Measurements from ENCODE around the gene PHACTR4. TPM values are rescaled to one million over a fixed set of nuclear protein-coding genes. Genes with fewer than 3 reads are reported as not detected.

PHACTR4 gene
- total and polyA plus RNA-seq, 10 of the 15 experiments (the other 5 are each of a cell fraction or from before 2014, with no cell fraction given): 8.9 to 34.2 (median 12.5) TPM

DNA sequence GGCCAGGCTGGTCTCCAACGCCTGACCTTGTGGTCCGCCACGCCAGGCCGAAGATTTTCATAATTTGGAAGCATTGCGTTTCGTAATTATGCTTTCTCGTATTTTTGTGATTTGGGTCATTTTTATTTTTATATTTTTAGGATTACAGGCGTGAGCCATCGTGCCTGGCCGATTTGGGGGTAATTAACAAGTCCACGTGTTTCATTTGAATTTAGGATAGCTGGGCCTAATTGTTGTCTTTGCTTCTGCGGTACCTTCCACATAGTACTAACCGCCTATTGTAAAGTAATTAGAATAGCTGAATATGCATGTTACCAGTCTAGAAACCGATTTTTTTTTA lies 137.3 kb downstream of the PHACTR4 start:
- FAIRE-seq (no peak), DNase-seq (ENCODE audit: low read depth, low spot score) (no peak), ATAC-seq (no peak)
- TF ChIP-seq NFIC (IDR thresholded peaks at IDR 0.05; ENCODE audit: low read depth, low read length): 0 out of 2 replicates have a peak, but pooled peaks have one; percentile 31
- TF ChIP-seq POU2F2 (IDR thresholded peaks at IDR 0.05; ENCODE audit: borderline replicate concordance, low read depth, low read length): peak; percentile 12; the same call in 1 of the 3 replicates
- TF ChIP-seq, protein P1, sequence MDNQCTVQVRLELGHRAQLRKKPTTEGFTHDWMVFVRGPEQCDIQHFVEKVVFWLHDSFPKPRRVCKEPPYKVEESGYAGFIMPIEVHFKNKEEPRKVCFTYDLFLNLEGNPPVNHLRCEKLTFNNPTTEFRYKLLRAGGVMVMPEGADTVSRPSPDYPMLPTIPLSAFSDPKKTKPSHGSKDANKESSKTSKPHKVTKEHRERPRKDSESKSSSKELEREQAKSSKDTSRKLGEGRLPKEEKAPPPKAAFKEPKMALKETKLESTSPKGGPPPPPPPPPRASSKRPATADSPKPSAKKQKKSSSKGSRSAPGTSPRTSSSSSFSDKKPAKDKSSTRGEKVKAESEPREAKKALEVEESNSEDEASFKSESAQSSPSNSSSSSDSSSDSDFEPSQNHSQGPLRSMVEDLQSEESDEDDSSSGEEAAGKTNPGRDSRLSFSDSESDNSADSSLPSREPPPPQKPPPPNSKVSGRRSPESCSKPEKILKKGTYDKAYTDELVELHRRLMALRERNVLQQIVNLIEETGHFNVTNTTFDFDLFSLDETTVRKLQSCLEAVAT (IDR thresholded peaks at IDR 0.05): peak; percentile 5; the same call in 1 of the 2 replicates
- peak; percentile 60; the same call in 1 of the 2 replicates for TF ChIP-seq CHD1 (IDR thresholded peaks at IDR 0.05; ENCODE audit: low read depth, low read length)
- 0 out of 2 replicates have a peak, but pooled peaks have one; percentile 27 for TF ChIP-seq MXI1 (IDR thresholded peaks at IDR 0.05; ENCODE audit: low read depth, low read length)
- TF ChIP-seq SMAD5 (IDR thresholded peaks at IDR 0.05; ENCODE audit: low read depth): peak; percentile 32; the same call in 1 of the 2 replicates
- no peak for TF ChIP-seq HCFC1 (IDR thresholded peaks at IDR 0.05; ENCODE audit: low read length)
- no peak for TF ChIP-seq KDM1A (IDR thresholded peaks at IDR 0.05; ENCODE audit: borderline replicate concordance)
- peak; percentile 19; the same call in 1 of the 2 replicates for TF ChIP-seq BMI1 (IDR thresholded peaks at IDR 0.05; ENCODE audit: borderline replicate concordance)
- 0 out of 2 replicates have a peak, but pooled peaks have one; percentile 9 for TF ChIP-seq RAD51 (IDR thresholded peaks at IDR 0.05)
- H3K27me3 ChIP-seq (replicated peaks in 1 of 2; ENCODE audit: control insufficient read depth in 2 of 2, insufficient read depth in 2 of 2, low read length in 1 of 2): no peaks in the 10 kb centered on the region
- POLR2A ChIA-PET: interaction anchor here (0.7 to 8.7 kb wide), 7 partner anchors 9 to 679 kb away, joined by 3 to 81 read pairs (median 7); no protein-coding TSS in a partner anchor
- SMC1A ChIA-PET (ENCODE audit: uncharacterized antibody, unreplicated experiment): interaction anchor here (0.6 to 4.0 kb wide), 4 partner anchors 74 to 258 kb away, joined by 3 to 28 read pairs (median 5); no protein-coding TSS in a partner anchor
- H3K36me3 ChIP-seq (ENCODE audit: control insufficient read depth in 2 of 2, insufficient read depth in 2 of 2, low read length in 1 of 2): peaks cover 19 to 33% of the 10 kb centered on the region in 2 experiments
- intact Hi-C loops (cut with micrococcal nuclease; ENCODE audit: unreplicated experiment) (no loop called here), in situ Hi-C loops (cut with MboI) (no loop called here)
- H3K4me1 ChIP-seq (ENCODE audit: control insufficient read depth, insufficient read depth, low read length): peaks cover 10% of the 10 kb centered on the region
- peak overlapping the region; percentile 84 for H3K4me3 ChIP-seq
- H4K20me1 ChIP-seq (ENCODE audit: control insufficient read depth, insufficient read depth): peaks cover 5% of the 10 kb centered on the region
- peak overlapping the region; percentile 94 for H3K27ac ChIP-seq (ENCODE audit: control insufficient read depth, insufficient read depth)
- H2AFZ ChIP-seq (ENCODE audit: control insufficient read depth, low read depth, low read length): no peak overlapping the region
- no peaks in the 10 kb centered on the region; the same call in 2 of the 3 replicates for H3K9me3 ChIP-seq (replicated peaks; ENCODE audit: control insufficient read depth, insufficient read depth, low read length)
- CTCF ChIA-PET: interaction anchor here (1.2 to 8.9 kb wide), 2 partner anchors 97 to 100 kb away, joined by 3 to 58 read pairs; no protein-coding TSS in a partner anchor
- H3K9ac ChIP-seq (ENCODE audit: control insufficient read depth, insufficient read depth, low read length): peak overlapping the region; percentile 100
- 2% methylated on average over 14 of the region's 14 CpGs for WGBS (ENCODE audit: insufficient coverage, insufficient replicate concordance, low lambda C conversion rate, missing lambda C conversion rate)
- H3K79me2 ChIP-seq (ENCODE audit: control insufficient read depth, insufficient read depth, low read length): peaks cover 58% of the 10 kb centered on the region
- no TSS peak for BruUV-seq (replicated peaks)
- H3K4me2 ChIP-seq (ENCODE audit: control insufficient read depth, insufficient read depth): peak overlapping the region; percentile 94
- RAD21 ChIA-PET (ENCODE audit: unreplicated experiment): interaction anchor here (0.7 to 3.8 kb wide), 3 partner anchors 47 to 96 kb away, joined by 3 to 16 read pairs (median 6); partner anchors contain the start of gene TRNAU1AP
